ENCODE results near the gene NTHL1. TPM values are rescaled to one million over a fixed set of nuclear protein-coding genes. Genes with fewer than 3 reads are reported as not detected.
A peak's percentile ranks its signal among the peaks of the same experiment; 100 is the strongest.

Gene NTHL1
- total and polyA plus RNA-seq, 2 of the 13 experiments (the other 11 are each of a cell fraction or from before 2014, with no cell fraction given), result 47.5 to 64.9 TPM

DNA sequence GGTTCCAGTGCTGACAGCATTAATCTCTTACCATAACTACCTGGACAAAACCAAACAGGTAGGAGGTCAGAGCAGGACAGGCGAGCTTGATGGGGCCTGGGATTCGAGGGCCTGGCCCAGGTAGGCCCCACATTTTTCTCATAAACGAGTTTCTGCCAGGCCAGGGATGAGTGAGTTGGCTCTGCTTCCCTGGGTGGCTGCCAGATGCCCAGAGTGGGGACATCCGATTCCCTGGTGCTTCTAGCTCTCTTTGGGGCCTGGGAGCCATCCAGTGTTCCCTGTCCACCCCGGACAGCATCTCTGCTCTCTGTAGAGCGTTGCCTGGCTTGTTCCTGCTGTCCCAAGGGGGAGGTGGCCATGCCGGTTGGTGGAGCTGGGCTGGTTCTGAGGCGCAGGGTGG lies 25.3 kb upstream of the NTHL1 start (continued):
- TF ChIP-seq E2F2 (CRISPR knock-in tag; IDR thresholded peaks at IDR 0.05; ENCODE audit: borderline replicate concordance), result no peak
- no peak for TF ChIP-seq BORCS8-MEF2B (CRISPR knock-in tag; IDR thresholded peaks at IDR 0.05)
- TF ChIP-seq, protein P1, sequence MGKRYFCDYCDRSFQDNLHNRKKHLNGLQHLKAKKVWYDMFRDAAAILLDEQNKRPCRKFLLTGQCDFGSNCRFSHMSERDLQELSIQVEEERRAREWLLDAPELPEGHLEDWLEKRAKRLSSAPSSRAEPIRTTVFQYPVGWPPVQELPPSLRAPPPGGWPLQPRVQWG (CRISPR knock-in tag; IDR thresholded peaks at IDR 0.05; ENCODE audit: borderline replicate concordance, low read depth), result no peak
- no peak for TF ChIP-seq JDP2 (CRISPR knock-in tag; IDR thresholded peaks at IDR 0.05; ENCODE audit: borderline replicate concordance)
- no peak for TF ChIP-seq ZFAT (CRISPR knock-in tag; conservative IDR thresholded peaks at IDR 0.05)
- no peak for TF ChIP-seq RCOR2 (CRISPR knock-in tag; IDR thresholded peaks at IDR 0.05)
- no peak for TF ChIP-seq ZNF317 (CRISPR knock-in tag; IDR thresholded peaks at IDR 0.05)
- TF ChIP-seq ATF1 (CRISPR knock-in tag; IDR thresholded peaks at IDR 0.05), result no peak
- TF ChIP-seq NCOA5 (CRISPR knock-in tag; IDR thresholded peaks at IDR 0.05), result no peak

GRCh38 chr16:2071454-2072202 lies 24.0 kb upstream of the NTHL1 start:
- CTCF ChIA-PET (ENCODE audit: low intra/inter-chr PET ratio, low total read pairs), result no interaction called here
- H3K9ac ChIP-seq (ENCODE audit: insufficient read depth, low read depth, low read length), result no peak overlapping the region
- POLR2A ChIA-PET, result no interaction called here

More at GRCh38 chr16:2071454-2072202, 24.0 kb upstream of the NTHL1 start:
- BruUV-seq (replicated peaks), result no TSS peak
- ATAC-seq (peak; percentile 22; the same call in 1 of the 3 replicates), DNase-seq (ENCODE audit: low spot score) (no peak), FAIRE-seq (no peak)
- TF ChIP-seq SMARCC2 (IDR thresholded peaks at IDR 0.05) (no peak), CTCF (CRISPR knock-in tag; IDR thresholded peaks at IDR 0.05) (peak; percentile 30)
- in situ Hi-C loops (cut with HindIII; ENCODE audit: extremely low pct_ligation_motif_present, low pct_unique_long_range_greater_than_20kb), result no loop called here
- H3K27ac ChIP-seq (ENCODE audit: extremely low read length, insufficient read depth, low read length), result no peak overlapping the region
- no peak overlapping the region for H2AFZ ChIP-seq (ENCODE audit: low read length)
- no peaks in the 10 kb centered on the region for H3K9me3 ChIP-seq (ENCODE audit: low read length)
- no peaks in the 10 kb centered on the region for H3K79me2 ChIP-seq (ENCODE audit: insufficient read depth, low read length)
- H3K27me3 ChIP-seq (ENCODE audit: control insufficient read depth in 1 of 2, insufficient read depth in 2 of 2, low read length in 2 of 2), result no peaks in the 10 kb centered on the region
- no peak overlapping the region for H3K4me3 ChIP-seq (replicated peaks in 1 of 3; ENCODE audit: insufficient read depth in 1 of 3, low read depth in 2 of 3, low read length in 3 of 3)
- 94% methylated on average over 12 of the region's 34 CpGs for WGBS (ENCODE audit: low lambda C conversion rate)
- peaks cover 25 to 29% of the 10 kb centered on the region in 2 experiments for H3K36me3 ChIP-seq (replicated peaks in 1 of 2; ENCODE audit: control insufficient read depth in 1 of 2, insufficient read depth in 2 of 2, low read length in 2 of 2)
- intact Hi-C loops (cut with micrococcal nuclease; ENCODE audit: unreplicated experiment), result no loop called here
- H3K4me1 ChIP-seq (ENCODE audit: insufficient read depth, low read length), result no peaks in the 10 kb centered on the region
- H4K20me1 ChIP-seq (ENCODE audit: insufficient read depth, low read length), result no peaks in the 10 kb centered on the region
- no peak overlapping the region for H3K4me2 ChIP-seq (ENCODE audit: low read depth, low read length)
